ENCODE data around the gene MAPK1IP1L. TPM values are rescaled to one million over a fixed set of nuclear protein-coding genes. Genes with fewer than 3 reads are reported as not detected.

The MAPK1IP1L gene
- polyA plus RNA-seq, 1 of the 3 experiments (the other 2 are of a cell fraction): 129 TPM

- ChIA-PET POLR2A (no interaction called here), CTCF (no interaction called here)
- TF ChIP-seq RFX5 (IDR thresholded peaks at IDR 0.05; ENCODE audit: low read length): no peak
- no peak for TF ChIP-seq TCF12 (IDR thresholded peaks at IDR 0.05)
- TF ChIP-seq RAD21 (IDR thresholded peaks at IDR 0.05; ENCODE audit: low read length): no peak
- no peak for TF ChIP-seq EP300 (IDR thresholded peaks at IDR 0.05; ENCODE audit: borderline replicate concordance in 1 of 2, low read depth in 1 of 2, low read length in 1 of 2)
- TF ChIP-seq FOXM1 (IDR thresholded peaks at IDR 0.05; ENCODE audit: low read depth): no peak
- TF ChIP-seq, protein P1, sequence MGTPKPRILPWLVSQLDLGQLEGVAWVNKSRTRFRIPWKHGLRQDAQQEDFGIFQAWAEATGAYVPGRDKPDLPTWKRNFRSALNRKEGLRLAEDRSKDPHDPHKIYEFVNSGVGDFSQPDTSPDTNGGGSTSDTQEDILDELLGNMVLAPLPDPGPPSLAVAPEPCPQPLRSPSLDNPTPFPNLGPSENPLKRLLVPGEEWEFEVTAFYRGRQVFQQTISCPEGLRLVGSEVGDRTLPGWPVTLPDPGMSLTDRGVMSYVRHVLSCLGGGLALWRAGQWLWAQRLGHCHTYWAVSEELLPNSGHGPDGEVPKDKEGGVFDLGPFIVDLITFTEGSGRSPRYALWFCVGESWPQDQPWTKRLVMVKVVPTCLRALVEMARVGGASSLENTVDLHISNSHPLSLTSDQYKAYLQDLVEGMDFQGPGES (IDR thresholded peaks at IDR 0.05; ENCODE audit: low read depth, low read length): no peak
- TF ChIP-seq PBX3 (IDR thresholded peaks at IDR 0.05): no peak
- no peak for TF ChIP-seq NFIC (IDR thresholded peaks at IDR 0.05; ENCODE audit: borderline replicate concordance)
- no peak for TF ChIP-seq POLR2AphosphoS5 (IDR thresholded peaks at IDR 0.05; ENCODE audit: low read depth, low read length)
- no peak for TF ChIP-seq USF2 (IDR thresholded peaks at IDR 0.05; ENCODE audit: borderline replicate concordance, low read depth, low read length)
- TF ChIP-seq RCOR1 (IDR thresholded peaks at IDR 0.05; ENCODE audit: low read length): no peak
- TF ChIP-seq USF1 (IDR thresholded peaks at IDR 0.05; ENCODE audit: borderline replicate concordance, low read depth): no peak
- no peak for TF ChIP-seq TAF1 (IDR thresholded peaks at IDR 0.05; ENCODE audit: borderline replicate concordance, low read depth, low read length)
- no peak for TF ChIP-seq JUND (IDR thresholded peaks at IDR 0.05)
- no peak for TF ChIP-seq TEAD4 (IDR thresholded peaks at IDR 0.05; ENCODE audit: borderline replicate concordance, insufficient read depth)
- TF ChIP-seq SIN3A (IDR thresholded peaks at IDR 0.05; ENCODE audit: borderline replicate concordance, low read depth, low read length): no peak
- no peak for TF ChIP-seq MXI1 (IDR thresholded peaks at IDR 0.05; ENCODE audit: low read depth, low read length)
- TF ChIP-seq NRF1 (IDR thresholded peaks at IDR 0.05; ENCODE audit: low read depth, low read length): no peak
- no peak for TF ChIP-seq FOXJ3 (CRISPR knock-in tag; IDR thresholded peaks at IDR 0.05)
- H3F3A ChIP-seq (replicated peaks; ENCODE audit: insufficient read depth): peaks cover 34% of the 10 kb centered on the region
- no peaks in the 10 kb centered on the region for H3K9me3 ChIP-seq
- peaks cover 20% of the 10 kb centered on the region for H3K79me2 ChIP-seq (ENCODE audit: insufficient read depth)
- no peak overlapping the region for H2AFZ ChIP-seq (ENCODE audit: low read depth)
- H3K36me3 ChIP-seq (replicated peaks in 1 of 2; ENCODE audit: control insufficient read depth in 1 of 2, insufficient read depth in 2 of 2, low read length in 1 of 2): peaks cover 24 to 28% of the 10 kb centered on the region in 2 experiments
- H3K4me2 ChIP-seq: no peak overlapping the region
- no peaks in the 10 kb centered on the region for H3K27me3 ChIP-seq (ENCODE audit: insufficient read depth)
- H3K4me3 ChIP-seq (ENCODE audit: low read depth in 2 of 2, low read length in 1 of 2): no peak overlapping the region
- H3K27ac ChIP-seq (ENCODE audit: low read depth in 2 of 2, low read length in 1 of 2): no peak overlapping the region
- H3K9ac ChIP-seq: no peak overlapping the region
- H3K9me2 ChIP-seq: no peaks in the 10 kb centered on the region
- peaks cover 6% of the 10 kb centered on the region; the same call in 1 of the 2 replicates for H4K20me1 ChIP-seq (ENCODE audit: insufficient read depth)
- no peak for DNase-seq
- WGBS (ENCODE audit: low lambda C conversion rate): 88% methylated on average over 2 of the region's 2 CpGs
- peaks cover 7 to 10% of the 10 kb centered on the region in 2 experiments; a peak in 3 of 4 replicates for H3K4me1 ChIP-seq (ENCODE audit: control insufficient read depth in 1 of 2, insufficient read depth in 2 of 2, low read depth in 1 of 2, low read length in 1 of 2)
These were observed 2.5 kb upstream of the MAPK1IP1L start for GRCh38 chr14:55048900-55049436.
